K562 (cell line): ENCODE data around the gene TBX6. TPM values are rescaled to one million over a fixed set of nuclear protein-coding genes. Genes with fewer than 3 reads are reported as not detected.

Source experiments
- CHAMP1 ChIP-seq: fragments of 450-650 bp; IDR thresholded peaks from 2 replicates; pipeline ENCODE4 v1.6.1; 2016; ENCODE audit warnings: mild to moderate bottlenecking
- HDAC8 ChIP-seq: fragments of 450-650 bp; IDR thresholded peaks from 2 replicates; pipeline ENCODE4 v1.6.1; 2016; ENCODE audit warnings: mild to moderate bottlenecking, missing genetic modification characterization, moderate library complexity, missing compliant biosample characterization
- NR0B1 ChIP-seq: fragments of 450-650 bp; IDR thresholded peaks from one replicate; pipeline ENCODE4 v1.6.1; 2018; ENCODE audit warnings: mild to moderate bottlenecking, moderate library complexity; ENCODE audit not compliant: partially characterized antibody
- SMAD3 ChIP-seq: fragments of 450-650 bp; formaldehyde crosslinking; conservative IDR thresholded peaks from 2 replicates; pipeline ENCODE4 v1.4.0; 2020; ENCODE audit warnings: mild to moderate bottlenecking
- TGIF2 ChIP-seq: sonication (generic); formaldehyde crosslinking; IDR thresholded peaks from 2 replicates; pipeline ENCODE4 v1.8.1; 2022; ENCODE audit warnings: mild to moderate bottlenecking, missing genetic modification reagents, moderate library complexity
- ZNF318 ChIP-seq, 2 experiments: fragments of 450-650 bp; IDR thresholded peaks; 2 replicates each; pipeline ENCODE4 v1.6.1; 2016; ENCODE audit warnings: mild to moderate bottlenecking in 2 of 2, borderline replicate concordance in 1 of 2, low read depth in 1 of 2, moderate library complexity in 1 of 2
- polyA plus RNA-seq, 8 experiments: library from polyadenylated mRNA; depleted of rRNA in 4 of 8; stranded (reverse) in 5 of 8; unstranded in 3 of 8; fragments of >200 nt; fragmentation: Nextera tagmentation in 2 of 8; fragmentation: Illumina TruSeq in 1 of 8; extraction: Ambion mirVana in 2 of 8; extraction: Trizol in 1 of 8; gene quantifications; 2 replicates each; pipeline versions ENCODE4 v1.2.1 to v1.2.3, GENCODE V29; 2011 to 2014; ENCODE audit warnings: inconsistent platforms in 1 of 8, missing spikeins in 1 of 8
- total RNA-seq, 7 experiments: library from RNA; depleted of rRNA in 6 of 7; stranded (reverse); fragments of >200 nt in 6 of 7; fragmentation: Illumina TruSeq in 2 of 7; extraction: Trizol in 2 of 7; gene quantifications; 2 replicates each; pipeline versions ENCODE4 v1.2.1 to v1.2.3, GENCODE V29; 2011 to 2021; ENCODE audit warnings: low replicate concordance in 1 of 7
- TF ChIP-seq, protein P1 (sequence below): fragments of 250-450 bp; sonication (Bioruptor Pico); IDR thresholded peaks from 2 replicates; pipeline ENCODE4 v1.9.0; 2021; ENCODE audit warnings: mild to moderate bottlenecking, inconsistent platforms
- TF ChIP-seq, protein P2 (sequence below): sonication (generic); formaldehyde crosslinking; IDR thresholded peaks from 2 replicates; pipeline ENCODE4 v1.8.0; 2023; ENCODE audit warnings: mild to moderate bottlenecking, missing genetic modification reagents

TBX6 gene
- total and polyA plus RNA-seq, 9 of the 15 experiments (the other 6 are each of a cell fraction or from before 2014, with no cell fraction given) = 0.07 to 0.58 (median 0.11) TPM; not detected in 2

- TF ChIP-seq ZNF318 (IDR thresholded peaks at IDR 0.05; ENCODE audit: borderline replicate concordance in 1 of 2, low read depth in 1 of 2) = no peak
- TF ChIP-seq, protein P1, sequence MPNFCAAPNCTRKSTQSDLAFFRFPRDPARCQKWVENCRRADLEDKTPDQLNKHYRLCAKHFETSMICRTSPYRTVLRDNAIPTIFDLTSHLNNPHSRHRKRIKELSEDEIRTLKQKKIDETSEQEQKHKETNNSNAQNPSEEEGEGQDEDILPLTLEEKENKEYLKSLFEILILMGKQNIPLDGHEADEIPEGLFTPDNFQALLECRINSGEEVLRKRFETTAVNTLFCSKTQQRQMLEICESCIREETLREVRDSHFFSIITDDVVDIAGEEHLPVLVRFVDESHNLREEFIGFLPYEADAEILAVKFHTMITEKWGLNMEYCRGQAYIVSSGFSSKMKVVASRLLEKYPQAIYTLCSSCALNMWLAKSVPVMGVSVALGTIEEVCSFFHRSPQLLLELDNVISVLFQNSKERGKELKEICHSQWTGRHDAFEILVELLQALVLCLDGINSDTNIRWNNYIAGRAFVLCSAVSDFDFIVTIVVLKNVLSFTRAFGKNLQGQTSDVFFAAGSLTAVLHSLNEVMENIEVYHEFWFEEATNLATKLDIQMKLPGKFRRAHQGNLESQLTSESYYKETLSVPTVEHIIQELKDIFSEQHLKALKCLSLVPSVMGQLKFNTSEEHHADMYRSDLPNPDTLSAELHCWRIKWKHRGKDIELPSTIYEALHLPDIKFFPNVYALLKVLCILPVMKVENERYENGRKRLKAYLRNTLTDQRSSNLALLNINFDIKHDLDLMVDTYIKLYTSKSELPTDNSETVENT = no peak
- TF ChIP-seq CHAMP1 = no peak
- TF ChIP-seq NR0B1 = no peak
- TF ChIP-seq SMAD3 (CRISPR knock-in tag) = no peak
- no peak for TF ChIP-seq HDAC8 (tag)
- TF ChIP-seq, protein P2, sequence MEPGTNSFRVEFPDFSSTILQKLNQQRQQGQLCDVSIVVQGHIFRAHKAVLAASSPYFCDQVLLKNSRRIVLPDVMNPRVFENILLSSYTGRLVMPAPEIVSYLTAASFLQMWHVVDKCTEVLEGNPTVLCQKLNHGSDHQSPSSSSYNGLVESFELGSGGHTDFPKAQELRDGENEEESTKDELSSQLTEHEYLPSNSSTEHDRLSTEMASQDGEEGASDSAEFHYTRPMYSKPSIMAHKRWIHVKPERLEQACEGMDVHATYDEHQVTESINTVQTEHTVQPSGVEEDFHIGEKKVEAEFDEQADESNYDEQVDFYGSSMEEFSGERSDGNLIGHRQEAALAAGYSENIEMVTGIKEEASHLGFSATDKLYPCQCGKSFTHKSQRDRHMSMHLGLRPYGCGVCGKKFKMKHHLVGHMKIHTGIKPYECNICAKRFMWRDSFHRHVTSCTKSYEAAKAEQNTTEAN (CRISPR knock-in tag) = no peak
- no peak for TF ChIP-seq TGIF2 (CRISPR knock-in tag)
Observed at GRCh38 chr16:30060836-30061554, 30.7 kb downstream of the TBX6 start (continued).
